Right atrium auricular region (tissue), 2 donors: ENCODE measurements around the gene TMEM123. TPM values are rescaled to one million over a fixed set of nuclear protein-coding genes. Genes with fewer than 3 reads are reported as not detected.

Source experiments
- DNase-seq: peaks from one replicate; pipeline ENCODE4 v3.0.0-alpha.2; 2019; ENCODE audit warnings: low spot score
- H3K27ac ChIP-seq, 2 donors: fragments of 200-600 bp; sonication (generic); 1 replicate in 1 of 2; 2 replicates in 1 of 2; pipeline ENCODE4 v1.5.1; 2016 to 2019
- H3K27me3 ChIP-seq, 2 donors: fragments of 200-600 bp; sonication (generic); one replicate each; pipeline versions ENCODE4 v1.5.1 to v1.6.0; 2017 to 2019
- H3K36me3 ChIP-seq: fragments of 200-600 bp; sonication (generic); one replicate; pipeline ENCODE4 v1.5.1; 2016
- H3K4me1 ChIP-seq, 2 donors: fragments of 200-600 bp; sonication (generic); one replicate each; pipeline versions ENCODE4 v1.5.1 to v1.6.0; 2017 to 2019
- H3K4me3 ChIP-seq, 2 donors: fragments of 200-600 bp; sonication (generic); 1 replicate in 1 of 2; 2 replicates in 1 of 2; pipeline ENCODE4 v1.5.1; 2017 to 2019; ENCODE audit warnings: mild to moderate bottlenecking in 1 of 2, moderate library complexity in 1 of 2
- H3K9me3 ChIP-seq, 2 donors: fragments of 200-600 bp; sonication (generic); one replicate each; pipeline ENCODE4 v1.5.1; 2019
- CTCF ChIP-seq, 2 donors: fragments of 200-600 bp; sonication (generic); IDR thresholded peaks; one replicate each; pipeline ENCODE4 v1.5.1; 2019; ENCODE audit warnings: antibody characterized with exemption in 2 of 2
- total RNA-seq, 2 donors: library from RNA; depleted of rRNA; stranded (reverse); fragments of >200 nt; gene quantifications; one replicate each; pipeline ENCODE4 v1.1.0, GENCODE V29; 2016

TMEM123 gene
- total RNA-seq, 2 donors from 2014 or later = 72.8 to 80.7 TPM

GRCh38 chr11:102393272-102393730, 59.3 kb downstream of the TMEM123 start:
- peaks cover 0 to 6% of the 10 kb centered on the region in 2 donors for H3K4me1 ChIP-seq
- TF ChIP-seq CTCF (IDR thresholded peaks at IDR 0.05) = no peak
- H3K36me3 ChIP-seq = peaks cover 56% of the 10 kb centered on the region
- no peak overlapping the region for H3K4me3 ChIP-seq
- no peaks in the 10 kb centered on the region for H3K9me3 ChIP-seq
- no peak for DNase-seq
- H3K27ac ChIP-seq = no peak overlapping the region
- H3K27me3 ChIP-seq = no peaks in the 10 kb centered on the region

GRCh38 chr11:102391549-102392237, 60.9 kb downstream of the TMEM123 start:
- H3K9me3 ChIP-seq = no peaks in the 10 kb centered on the region
- no peak for TF ChIP-seq CTCF (IDR thresholded peaks at IDR 0.05)
- no peak for DNase-seq
- H3K27ac ChIP-seq = no peak overlapping the region
- peaks cover 59% of the 10 kb centered on the region for H3K36me3 ChIP-seq
- H3K27me3 ChIP-seq = no peaks in the 10 kb centered on the region
- H3K4me3 ChIP-seq = no peak overlapping the region
- peaks cover 0 to 1% of the 10 kb centered on the region in 2 donors for H3K4me1 ChIP-seq

GRCh38 chr11:102390667-102391465, 61.7 kb downstream of the TMEM123 start:
- Histone ChIP-seq H3K9me3 (no peaks in the 10 kb centered on the region), H3K4me3 (no peak overlapping the region), H3K27me3 (no peaks in the 10 kb centered on the region), H3K27ac (no peak overlapping the region), H3K4me1 (no peaks in the 10 kb centered on the region), H3K36me3 (peaks cover 59% of the 10 kb centered on the region)
- peak; percentile 74 to 88 for TF ChIP-seq CTCF (IDR thresholded peaks at IDR 0.05)
- DNase-seq = no peak

GRCh38 chr11:102389253-102389652, 63.3 kb downstream of the TMEM123 start:
- H3K9me3 ChIP-seq = no peaks in the 10 kb centered on the region
- DNase-seq = no peak
- peaks cover 0 to 12% of the 10 kb centered on the region in 2 donors for H3K4me1 ChIP-seq
- no peaks in the 10 kb centered on the region for H3K27me3 ChIP-seq
- TF ChIP-seq CTCF (IDR thresholded peaks at IDR 0.05) = no peak
- H3K4me3 ChIP-seq = no peak overlapping the region
- peaks cover 51% of the 10 kb centered on the region for H3K36me3 ChIP-seq
- H3K27ac ChIP-seq = no peak overlapping the region

- H3K36me3 ChIP-seq = peaks cover 33% of the 10 kb centered on the region
- no peak overlapping the region for H3K27ac ChIP-seq
- H3K4me3 ChIP-seq = no peak overlapping the region
- H3K9me3 ChIP-seq = no peaks in the 10 kb centered on the region
- peaks cover 0 to 24% of the 10 kb centered on the region in 2 donors for H3K4me1 ChIP-seq
- H3K27me3 ChIP-seq = no peaks in the 10 kb centered on the region
- DNase-seq = no peak
- TF ChIP-seq CTCF (IDR thresholded peaks at IDR 0.05) = no peak
These were observed 65.4 kb downstream of the TMEM123 start for GRCh38 chr11:102387043-102387781.
